AML-193 (cell line): Measurements from ENCODE around the gene TMEM94.

Experiments used
- DNase-seq, 2 experiments: peaks; one replicate each; lab custom pipeline; 2025; lab: John Stamatoyannopoulos, UW

Gene TMEM94

GRCh38 chr17:75525806-75526554, 69.5 kb downstream of the TMEM94 start:
- no peak for DNase-seq

- no peak for DNase-seq
Measured at GRCh38 chr17:75526555-75527270, 70.3 kb downstream of the TMEM94 start.

- DNase-seq = no peak
Measured at GRCh38 chr17:75530837-75531720, 74.6 kb downstream of the TMEM94 start.

GRCh38 chr17:75531721-75532072, 75.3 kb downstream of the TMEM94 start:
- DNase-seq = no peak

- no peak for DNase-seq
Measured at GRCh38 chr17:75535119-75535537, 78.7 kb downstream of the TMEM94 start.

GRCh38 chr17:75535871-75536270, 79.4 kb downstream of the TMEM94 start:
- DNase-seq = no peak

GRCh38 chr17:75536366-75536765, 79.9 kb downstream of the TMEM94 start:
- DNase-seq = no peak

- no peak for DNase-seq
Measured at GRCh38 chr17:75539967-75540729, 83.7 kb downstream of the TMEM94 start.

- no peak for DNase-seq
Measured at GRCh38 chr17:75540923-75541503, 84.6 kb downstream of the TMEM94 start.

- no peak for DNase-seq
Measured at GRCh38 chr17:75542229-75542628, 85.8 kb downstream of the TMEM94 start.

- no peak for DNase-seq
Measured at GRCh38 chr17:75542728-75543336, 86.4 kb downstream of the TMEM94 start.

GRCh38 chr17:75544250-75544649, 87.8 kb downstream of the TMEM94 start:
- no peak for DNase-seq

GRCh38 chr17:75546181-75546580, 89.7 kb downstream of the TMEM94 start:
- no peak for DNase-seq

- DNase-seq = no peak
Measured at GRCh38 chr17:75547091-75547490, 90.7 kb downstream of the TMEM94 start.

GRCh38 chr17:75548813-75549212, 92.4 kb downstream of the TMEM94 start:
- no peak for DNase-seq
